Stromal cell of bone marrow (primary cell): ENCODE measurements around the gene PRR20G.
"Not testable (repeated sequence)": the region's sequence is repeated elsewhere in the genome, so short reads cannot be mapped to it uniquely, and the experiment has no call there.

Experiments used
- DNase-seq: peaks from one replicate; pipeline ENCODE4 v3.0.0-alpha.2; 2012; ENCODE audit warnings: low read depth

The PRR20G gene

GRCh38 chr3:127287840-127288239, at the start of gene PRR20G:
TSS of gene PRR20G (minus strand) at chr3:127288046. CDS start at chr3:127287365, 681 bp downstream.
- no peak for DNase-seq

- no peak for DNase-seq
Measured at GRCh38 chr3:127337001-127337400, 49.2 kb upstream of the PRR20G start.

GRCh38 chr3:127336101-127336500, 48.3 kb upstream of the PRR20G start:
- DNase-seq, result no peak

GRCh38 chr3:127330385-127330784, 42.5 kb upstream of the PRR20G start:
- DNase-seq, result no peak

GRCh38 chr3:127329631-127330285, 41.9 kb upstream of the PRR20G start:
- no peak for DNase-seq

GRCh38 chr3:127328421-127328820, 40.6 kb upstream of the PRR20G start:
- no peak for DNase-seq

- no peak for DNase-seq
Measured at GRCh38 chr3:127326341-127326740, 38.5 kb upstream of the PRR20G start.

GRCh38 chr3:127325629-127325961, 37.7 kb upstream of the PRR20G start:
- no peak for DNase-seq

- DNase-seq, result no peak
Measured at GRCh38 chr3:127324913-127325628, 37.2 kb upstream of the PRR20G start.

GRCh38 chr3:127324076-127324475, 36.2 kb upstream of the PRR20G start:
- DNase-seq, result no peak

GRCh38 chr3:127323581-127323980, 35.7 kb upstream of the PRR20G start:
- DNase-seq, result no peak

- no peak for DNase-seq
Measured at GRCh38 chr3:127321371-127321770, 33.5 kb upstream of the PRR20G start.

- no peak for DNase-seq
Measured at GRCh38 chr3:127320529-127321121, 32.8 kb upstream of the PRR20G start.

- no peak for DNase-seq
Measured at GRCh38 chr3:127316685-127317084, 28.8 kb upstream of the PRR20G start.

- no peak for DNase-seq
Measured at GRCh38 chr3:127312818-127313217, 25.0 kb upstream of the PRR20G start.

- DNase-seq, result not testable (repeated sequence)
Measured at GRCh38 chr3:127308821-127309220, 21.0 kb upstream of the PRR20G start.

GRCh38 chr3:127307916-127308315, 20.1 kb upstream of the PRR20G start:
- no peak for DNase-seq

- no peak for DNase-seq
Measured at GRCh38 chr3:127307112-127307835, 19.4 kb upstream of the PRR20G start.

- no peak for DNase-seq
Measured at GRCh38 chr3:127306361-127307111, 18.7 kb upstream of the PRR20G start.

- DNase-seq, result no peak
Measured at GRCh38 chr3:127305499-127306060, 17.7 kb upstream of the PRR20G start.

- DNase-seq, result no peak
Measured at GRCh38 chr3:127304121-127304744, 16.4 kb upstream of the PRR20G start.
